Aorta (tissue), 5 donors: ENCODE data around the gene GRM2. TPM values are rescaled to one million over a fixed set of nuclear protein-coding genes. Genes with fewer than 3 reads are reported as not detected.

ENCODE experiments used
- ATAC-seq: fragments of 200-7000 bp; cut with Tn5 transposase; one replicate; pipeline ENCODE4 v1.9.1; 2022; ENCODE audit warnings: moderate library complexity; ENCODE audit not compliant: low FRiP score
- DNase-seq, 2 donors: peaks; one replicate each; pipeline ENCODE4 v3.0.0-alpha.2; 2020
- H3K27ac ChIP-seq, 2 donors: one replicate each; pipeline ENCODE4 v1.5.1; 2013; ENCODE audit warnings: low read length in 2 of 2, mild to moderate bottlenecking in 2 of 2, moderate library complexity in 2 of 2, control low read depth in 1 of 2, inconsistent platforms in 1 of 2, low read depth in 1 of 2
- H3K27me3 ChIP-seq, 2 donors: one replicate each; pipeline ENCODE4 v1.6.1; 2013; ENCODE audit warnings: control low read depth in 1 of 2, low read length in 1 of 2, mild to moderate bottlenecking in 1 of 2, moderate library complexity in 1 of 2; ENCODE audit not compliant: insufficient read depth in 2 of 2, control insufficient read depth in 1 of 2
- H3K36me3 ChIP-seq, 2 donors: one replicate each; pipeline ENCODE4 v1.6.1; 2013; ENCODE audit warnings: control low read depth in 1 of 2, low read length in 1 of 2, mild to moderate bottlenecking in 1 of 2; ENCODE audit not compliant: insufficient read depth in 2 of 2, control insufficient read depth in 1 of 2
- H3K4me1 ChIP-seq, 2 donors: one replicate each; pipeline ENCODE4 v1.6.1; 2013; ENCODE audit warnings: low read length in 2 of 2, control low read depth in 1 of 2, mild to moderate bottlenecking in 1 of 2, moderate library complexity in 1 of 2; ENCODE audit not compliant: insufficient read depth in 2 of 2, control insufficient read depth in 1 of 2
- H3K4me3 ChIP-seq, 2 donors: one replicate each; pipeline ENCODE4 v1.5.1; 2013; ENCODE audit warnings: low read length in 2 of 2, control low read depth in 1 of 2, mild to moderate bottlenecking in 1 of 2
- H3K9me3 ChIP-seq: one replicate; pipeline ENCODE4 v1.6.1; 2013; ENCODE audit warnings: mild to moderate bottlenecking, low read length; ENCODE audit not compliant: control insufficient read depth
- WGBS, 2 donors: extraction: QIAGEN DNeasy Blood & Tissue Kit; methylation state at CpG; one replicate each; pipeline ENCODE4 v1.1.7; 2013; 5-methylcytosine and 5-hydroxymethylcytosine counted together
- intact Hi-C, 2 donors: fragments of 100-400 bp; cut with DNase I; formaldehyde crosslinking; loops; one replicate each; pipeline versions ENCODE4 v1.14.2 to v1.15.0; 2022
- polyA plus RNA-seq, 2 donors: library from polyadenylated mRNA; stranded (reverse); fragments of 200-250 nt; gene quantifications; one replicate each; pipeline ENCODE4 v1.2.3, GENCODE V29; 2013
- total RNA-seq, 2 donors: library from RNA; stranded (reverse); fragmentation: NEBNext Ultra II Directional; extraction: Animal tissue kit (Norgen Biotek cat#: 25700); gene quantifications; one replicate each; pipeline ENCODE4 v1.2.1, GENCODE V29; 2021
- donor health status: healthy with polysubstance abuse.
- donor health status: Bipolar disorder and iron deficiency.
- donor health status: DM: no; HTN: no; CAD: no.
- donor health status: DM: no; HTN: no; CAD: no.
- donor health status: DM: yes; HTN: yes; CAD: no.

Gene GRM2
- total and polyA plus RNA-seq, 4 donors, result 0.18 to 0.87 (median 0.52) TPM; not detected in 1

GRCh38 chr3:51692980-51693395, 13.9 kb upstream of the GRM2 start:
- Histone ChIP-seq H3K4me1 (no peaks in the 10 kb centered on the region), H3K27ac (no peak overlapping the region), H3K4me3 (no peak overlapping the region), H3K36me3 (peaks cover 0 to 4% of the 10 kb centered on the region in 2 donors), H3K9me3 (no peaks in the 10 kb centered on the region), H3K27me3 (no peaks in the 10 kb centered on the region)
- DNase-seq (no peak), ATAC-seq (no peak)
- WGBS, 2 donors, result 88 to 91% methylated on average over 7 to 8 of the region's 8 CpGs
- intact Hi-C loops, result no loop called here

GRCh38 chr3:51696954-51697353, 9.9 kb upstream of the GRM2 start:
- 90 to 91% methylated on average over 10 of the region's 10 CpGs for WGBS, 2 donors
- Histone ChIP-seq H3K27ac (no peak overlapping the region), H3K36me3 (no peaks in the 10 kb centered on the region), H3K9me3 (no peaks in the 10 kb centered on the region), H3K4me3 (no peak overlapping the region), H3K27me3 (no peaks in the 10 kb centered on the region), H3K4me1 (no peaks in the 10 kb centered on the region)
- intact Hi-C loops, result no loop called here
- DNase-seq (no peak), ATAC-seq (no peak)

- intact Hi-C loops, result no loop called here
- DNase-seq (no peak), ATAC-seq (no peak)
- peaks cover 0 to 3% of the 10 kb centered on the region in 2 donors for H3K36me3 ChIP-seq
- no peaks in the 10 kb centered on the region for H3K4me1 ChIP-seq
- no peak overlapping the region for H3K4me3 ChIP-seq
- H3K9me3 ChIP-seq, result no peaks in the 10 kb centered on the region
- H3K27me3 ChIP-seq, result no peaks in the 10 kb centered on the region
- H3K27ac ChIP-seq, result no peak overlapping the region
- WGBS, 2 donors, result 82 to 86% methylated on average over 6 of the region's 6 CpGs
These were observed 8.7 kb upstream of the GRM2 start for GRCh38 chr3:51698209-51698608.

GRCh38 chr3:51700403-51700802, 6.5 kb upstream of the GRM2 start:
- intact Hi-C loops, result no loop called here
- H3K4me3 ChIP-seq, result no peak overlapping the region
- DNase-seq (no peak), ATAC-seq (no peak)
- 87 to 95% methylated on average over 2 of the region's 2 CpGs for WGBS, 2 donors
- H3K36me3 ChIP-seq, result peaks cover 0 to 7% of the 10 kb centered on the region in 2 donors
- no peaks in the 10 kb centered on the region for H3K27me3 ChIP-seq
- no peaks in the 10 kb centered on the region for H3K4me1 ChIP-seq
- H3K27ac ChIP-seq, result no peak overlapping the region
- H3K9me3 ChIP-seq, result no peaks in the 10 kb centered on the region

GRCh38 chr3:51702156-51702555, 4.7 kb upstream of the GRM2 start:
- H3K9me3 ChIP-seq, result no peaks in the 10 kb centered on the region
- no peaks in the 10 kb centered on the region for H3K4me1 ChIP-seq
- no peak for ATAC-seq
- intact Hi-C loops, result no loop called here
- H3K36me3 ChIP-seq, result peaks cover 0 to 7% of the 10 kb centered on the region in 2 donors
- peak in 1 of 2 donors; percentile 36 for DNase-seq
- 95% methylated on average over 2 of the region's 2 CpGs for WGBS, 2 donors
- no peak overlapping the region for H3K4me3 ChIP-seq
- no peaks in the 10 kb centered on the region for H3K27me3 ChIP-seq
- H3K27ac ChIP-seq, result no peak overlapping the region

- Histone ChIP-seq H3K27ac (no peak overlapping the region), H3K36me3 (peaks cover 0 to 7% of the 10 kb centered on the region in 2 donors), H3K4me3 (no peak overlapping the region), H3K9me3 (no peaks in the 10 kb centered on the region), H3K4me1 (no peaks in the 10 kb centered on the region), H3K27me3 (no peaks in the 10 kb centered on the region)
- ATAC-seq (no peak), DNase-seq (peak; percentile 25 to 30)
- 39 to 46% methylated on average over 6 of the region's 6 CpGs for WGBS, 2 donors
- intact Hi-C loops, result no loop called here
These were observed 3.7 kb upstream of the GRM2 start for GRCh38 chr3:51703068-51703760.

- Histone ChIP-seq H3K9me3 (no peaks in the 10 kb centered on the region), H3K4me1 (no peaks in the 10 kb centered on the region), H3K36me3 (peaks cover 0 to 7% of the 10 kb centered on the region in 2 donors), H3K27ac (no peak overlapping the region), H3K27me3 (no peaks in the 10 kb centered on the region), H3K4me3 (no peak overlapping the region)
- intact Hi-C loops, result no loop called here
- ATAC-seq, result no peak
- 68 to 74% methylated on average over 12 of the region's 12 CpGs for WGBS, 2 donors
- DNase-seq, result peak; percentile 30 to 49
These were observed 2.9 kb upstream of the GRM2 start for GRCh38 chr3:51703761-51704510.

GRCh38 chr3:51704511-51704950, 2.3 kb upstream of the GRM2 start:
- DNase-seq, result peak; percentile 33 to 52
- no peak for ATAC-seq
- Histone ChIP-seq H3K4me1 (no peaks in the 10 kb centered on the region), H3K36me3 (peaks cover 0 to 7% of the 10 kb centered on the region in 2 donors), H3K4me3 (no peak overlapping the region), H3K27ac (no peak overlapping the region), H3K27me3 (no peaks in the 10 kb centered on the region), H3K9me3 (no peaks in the 10 kb centered on the region)
- intact Hi-C loops, result no loop called here
- 85 to 92% methylated on average over 4 of the region's 4 CpGs for WGBS, 2 donors
